HG02973 (cell line): ENCODE results near the gene GID8.

Source experiments
- ATAC-seq: cut with Tn5 transposase; IDR thresholded peaks from one replicate; pipeline ENCODE4 v1.9.1; 2021; ENCODE audit warnings: moderate library complexity; ENCODE audit not compliant: unreplicated experiment

The GID8 gene

DNA sequence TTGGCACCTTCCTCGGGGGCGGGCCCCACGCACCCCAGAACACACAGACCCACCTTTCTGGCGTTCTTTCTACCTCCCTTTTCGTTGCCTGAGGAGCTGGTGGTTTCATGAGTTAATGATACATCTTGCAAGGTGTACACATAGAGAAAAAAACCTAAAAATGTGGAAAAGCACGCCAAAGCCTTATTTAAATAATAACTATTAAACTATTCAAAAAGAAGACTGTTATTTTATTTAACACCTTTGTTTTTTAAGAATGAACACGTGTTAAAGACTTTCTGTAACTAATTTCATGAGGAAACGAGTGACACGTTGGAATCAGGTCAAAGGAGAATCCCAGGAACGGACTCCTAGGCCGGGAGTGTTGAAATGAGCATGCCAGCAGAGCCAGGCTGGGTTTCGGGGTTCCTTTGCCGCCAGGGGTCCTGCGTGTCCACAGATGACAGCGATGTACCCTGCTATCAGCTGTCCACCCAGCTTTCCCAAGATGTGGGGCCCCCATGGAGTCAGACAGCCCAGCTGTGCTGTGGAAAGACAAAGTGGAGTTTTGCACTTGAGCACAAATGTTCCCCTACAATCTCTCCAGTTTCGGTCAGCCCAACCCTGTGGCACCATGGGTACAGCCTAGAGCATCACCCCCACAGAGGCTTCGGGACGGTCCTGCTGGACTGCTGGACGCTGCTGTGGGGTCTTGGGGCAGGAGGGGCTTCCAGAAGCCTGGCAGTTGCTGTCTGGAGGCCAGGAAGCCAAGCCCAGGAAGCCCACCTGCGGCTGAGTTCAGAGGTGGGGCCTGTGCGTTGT lies 30.6 kb downstream of the GID8 start:
- ATAC-seq: no peak

- ATAC-seq: no peak
These were observed 31.3 kb downstream of the GID8 start for GRCh38 chr20:62969179-62969760.

DNA sequence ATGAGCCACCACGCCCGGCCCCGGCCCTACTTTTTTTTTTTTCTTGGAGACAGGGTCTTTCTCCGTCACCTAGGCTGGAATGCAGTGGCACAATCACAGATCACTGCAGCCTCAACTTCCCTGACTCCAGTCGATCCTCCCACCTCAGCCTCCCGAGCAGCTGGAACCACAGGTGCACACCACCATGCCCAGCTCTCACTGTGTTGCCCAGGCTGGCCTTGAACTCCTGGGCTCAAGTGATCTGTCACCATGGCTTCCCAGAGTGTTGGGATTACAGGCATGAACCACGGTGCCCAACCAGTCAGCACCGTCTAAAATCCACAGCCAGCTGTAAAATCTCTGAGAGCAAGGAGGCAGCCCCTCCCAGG lies 32.0 kb downstream of the GID8 start:
- ATAC-seq: no peak

GRCh38 chr20:62970307-62971210 lies 32.6 kb downstream of the GID8 start:
- ATAC-seq: no peak

DNA sequence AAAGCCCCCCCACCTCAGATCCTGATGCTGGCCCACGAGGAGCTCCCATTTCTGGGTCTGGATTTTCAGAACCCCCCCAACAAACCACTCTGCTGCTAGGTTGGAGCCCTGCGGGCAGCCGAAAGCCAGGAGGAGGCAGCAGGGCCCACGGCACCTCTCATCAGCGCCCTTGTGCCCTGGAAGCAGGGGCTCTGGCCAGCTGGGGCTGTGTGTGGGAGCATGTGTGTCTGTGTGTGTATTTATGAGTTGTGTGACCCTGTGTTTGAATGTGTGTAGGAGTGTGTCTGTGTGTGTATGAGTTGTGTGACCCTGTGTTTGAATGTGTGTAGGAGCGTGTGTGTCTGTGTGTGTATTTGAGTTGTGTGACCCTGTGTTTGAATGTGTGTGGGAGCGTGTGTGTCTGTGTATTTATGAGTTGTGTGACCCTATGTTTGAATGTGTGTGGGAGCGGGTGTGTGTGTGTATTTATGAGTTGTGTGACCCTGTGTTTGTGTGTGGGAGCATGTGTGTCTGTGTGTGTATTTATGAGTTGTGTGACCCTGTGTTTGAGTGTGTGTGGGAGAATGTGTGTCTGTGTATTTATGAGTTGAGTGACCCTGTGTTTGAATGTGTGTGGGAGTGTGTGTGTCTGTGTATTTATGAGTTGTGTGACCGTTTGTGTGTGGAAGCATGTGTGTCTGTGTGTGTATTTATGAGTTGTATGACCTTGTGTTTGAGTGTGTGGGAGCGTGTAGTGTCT lies 33.4 kb downstream of the GID8 start:
- ATAC-seq: no peak

DNA sequence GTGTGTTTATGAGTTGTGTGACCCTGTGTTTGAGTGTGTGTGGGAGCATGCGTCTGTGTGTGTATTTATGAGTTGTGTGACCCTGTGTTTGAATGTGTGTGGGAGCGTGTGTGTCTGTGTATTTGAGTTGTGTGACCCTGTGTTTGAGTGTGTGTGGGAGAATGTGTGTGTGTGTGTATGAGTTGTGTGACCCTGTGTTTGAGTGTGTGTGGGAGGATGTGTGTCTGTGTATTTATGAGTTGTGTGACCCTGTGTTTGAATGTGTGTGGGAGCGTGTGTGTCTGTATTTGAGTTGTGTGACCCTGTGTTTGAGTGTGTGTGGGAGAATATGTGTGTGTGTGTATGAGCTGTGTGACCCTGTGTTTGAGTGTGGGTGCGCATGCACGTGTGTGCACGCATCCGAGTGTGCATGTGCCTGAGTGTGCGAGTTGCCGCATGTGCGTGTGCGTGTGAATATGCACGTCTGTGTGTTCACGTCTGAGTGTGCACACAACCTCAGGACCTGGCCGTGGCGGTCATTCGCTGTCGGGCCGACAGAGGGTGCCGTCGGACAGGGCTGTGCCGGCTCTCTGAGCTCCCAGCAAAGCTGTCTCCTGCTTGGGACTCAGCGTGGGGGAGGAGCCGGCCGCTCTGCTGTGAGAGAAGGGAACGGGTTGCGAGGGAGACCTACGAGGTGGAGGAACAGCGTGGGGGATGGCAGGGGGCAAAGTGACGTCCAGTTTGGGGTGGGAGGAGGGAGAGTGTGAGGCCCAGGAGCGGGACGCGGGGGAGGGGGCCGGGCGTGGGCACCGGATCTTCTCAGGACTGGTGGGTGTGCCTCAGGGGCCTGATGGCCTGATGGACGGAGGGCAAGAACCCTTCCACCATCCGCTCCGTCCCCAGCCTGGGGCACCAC lies 34.2 kb downstream of the GID8 start:
- ATAC-seq: peak; percentile 47

GRCh38 chr20:62972845-62973745 lies 35.1 kb downstream of the GID8 start:
- ATAC-seq: no peak

- ATAC-seq: no peak
These were observed 37.4 kb downstream of the GID8 start for GRCh38 chr20:62975251-62975760.

GRCh38 chr20:62975812-62976508 lies 38.0 kb downstream of the GID8 start:
- no peak for ATAC-seq

GRCh38 chr20:62976886-62977285 lies 38.9 kb downstream of the GID8 start:
- ATAC-seq: no peak

GRCh38 chr20:62977613-62978560 lies 39.9 kb downstream of the GID8 start:
- no peak for ATAC-seq

DNA sequence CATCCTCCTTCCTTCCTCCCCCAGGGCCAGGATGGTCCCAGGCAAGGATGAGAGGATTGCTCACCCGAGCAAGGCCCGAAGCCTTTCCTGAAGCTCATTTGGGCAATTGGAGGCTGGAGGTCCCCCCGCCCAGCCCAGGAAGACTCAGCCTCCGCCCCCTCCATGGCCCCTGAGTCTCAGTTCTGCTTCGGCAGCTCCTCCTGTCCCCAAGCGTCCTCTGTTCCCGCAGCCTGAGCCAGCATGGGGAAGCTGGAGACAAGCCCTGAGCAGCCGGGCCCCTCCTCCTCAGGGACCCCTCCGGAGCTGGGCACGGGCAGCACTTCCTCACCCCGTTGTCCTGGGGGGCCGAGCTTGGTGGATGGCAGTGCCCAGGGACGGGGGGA lies 40.6 kb downstream of the GID8 start:
- ATAC-seq: no peak

DNA sequence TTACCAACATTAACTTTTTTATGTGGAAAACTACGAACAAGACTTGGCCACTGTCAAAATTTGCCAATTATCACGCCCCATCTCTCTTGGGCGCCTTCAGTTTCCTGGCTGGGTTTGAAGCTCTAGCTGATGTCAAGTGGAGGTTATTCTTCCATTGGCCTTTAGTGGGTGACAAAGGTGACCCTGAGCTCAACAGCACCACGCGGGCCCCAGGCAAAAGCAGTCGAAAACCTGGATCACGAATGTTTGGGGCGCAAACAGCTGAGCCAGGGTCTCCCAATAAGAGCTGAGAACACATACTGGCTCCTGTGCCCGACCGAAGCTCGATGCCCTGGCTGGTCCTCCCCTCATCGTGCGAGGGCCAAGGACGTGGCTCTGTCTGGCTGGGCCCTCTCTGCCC lies 41.4 kb downstream of the GID8 start:
- no peak for ATAC-seq

DNA sequence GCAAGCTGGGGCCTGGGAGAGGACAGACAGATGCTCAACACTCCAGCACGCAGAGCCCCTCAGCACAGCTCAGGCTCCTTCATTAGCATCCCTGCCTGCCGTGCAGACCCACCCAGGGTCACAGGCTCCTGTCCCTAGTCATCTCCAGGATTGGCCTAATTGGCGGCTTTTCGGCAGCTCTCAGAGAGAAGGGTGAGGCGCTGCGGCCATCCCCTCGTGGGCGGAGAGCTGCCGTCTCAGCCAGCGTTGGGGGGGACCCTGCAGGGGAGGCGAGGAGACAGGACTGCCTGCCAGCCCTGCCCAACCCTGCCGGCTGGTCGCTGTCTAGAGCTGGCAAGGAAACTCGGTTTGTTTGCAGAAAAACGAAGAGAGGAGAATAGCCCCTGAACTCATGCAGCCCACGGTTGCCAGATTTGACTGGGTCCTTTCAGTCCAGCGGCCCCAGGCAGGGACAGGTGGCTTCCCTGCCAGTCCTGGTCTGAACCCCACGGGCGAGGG lies 42.0 kb downstream of the GID8 start:
- no peak for ATAC-seq

DNA sequence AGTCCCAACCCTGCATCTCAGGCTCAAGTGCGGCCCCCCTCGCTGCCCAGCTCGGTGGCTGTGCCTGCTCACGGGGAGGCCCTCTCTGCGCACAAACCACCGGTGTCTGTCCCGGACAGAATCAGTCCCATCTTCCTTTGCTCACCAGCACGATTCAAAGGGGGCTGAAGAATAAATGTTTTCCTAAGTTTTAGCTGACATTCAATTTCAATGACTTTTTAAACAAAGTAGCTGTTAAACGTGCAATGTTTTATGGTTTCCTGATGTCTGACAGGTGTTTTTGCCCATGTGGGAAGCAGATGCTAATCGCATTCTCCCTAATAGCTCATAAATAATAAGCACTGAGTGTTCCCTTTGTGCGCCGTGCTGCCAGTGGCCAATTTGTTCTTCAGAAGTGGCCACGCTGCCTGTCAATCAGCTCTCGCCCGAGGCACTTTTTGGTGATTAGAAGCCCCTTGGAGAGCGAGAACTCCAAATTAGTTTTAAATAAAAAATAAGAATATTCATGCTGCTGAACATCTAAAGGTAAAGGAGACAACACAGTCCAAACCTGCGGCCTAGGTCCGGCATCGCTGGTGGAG lies 42.5 kb downstream of the GID8 start:
- ATAC-seq: no peak

GRCh38 chr20:62980970-62981369 lies 43.0 kb downstream of the GID8 start:
- ATAC-seq: no peak
